HG02759 (cell line): ENCODE data around the gene SRD5A1.

Experiments used
- ATAC-seq: cut with Tn5 transposase; IDR thresholded peaks from one replicate; pipeline ENCODE4 v1.9.1; 2021; ENCODE audit warnings: mild to moderate bottlenecking, moderate library complexity; ENCODE audit not compliant: unreplicated experiment

The SRD5A1 gene

DNA sequence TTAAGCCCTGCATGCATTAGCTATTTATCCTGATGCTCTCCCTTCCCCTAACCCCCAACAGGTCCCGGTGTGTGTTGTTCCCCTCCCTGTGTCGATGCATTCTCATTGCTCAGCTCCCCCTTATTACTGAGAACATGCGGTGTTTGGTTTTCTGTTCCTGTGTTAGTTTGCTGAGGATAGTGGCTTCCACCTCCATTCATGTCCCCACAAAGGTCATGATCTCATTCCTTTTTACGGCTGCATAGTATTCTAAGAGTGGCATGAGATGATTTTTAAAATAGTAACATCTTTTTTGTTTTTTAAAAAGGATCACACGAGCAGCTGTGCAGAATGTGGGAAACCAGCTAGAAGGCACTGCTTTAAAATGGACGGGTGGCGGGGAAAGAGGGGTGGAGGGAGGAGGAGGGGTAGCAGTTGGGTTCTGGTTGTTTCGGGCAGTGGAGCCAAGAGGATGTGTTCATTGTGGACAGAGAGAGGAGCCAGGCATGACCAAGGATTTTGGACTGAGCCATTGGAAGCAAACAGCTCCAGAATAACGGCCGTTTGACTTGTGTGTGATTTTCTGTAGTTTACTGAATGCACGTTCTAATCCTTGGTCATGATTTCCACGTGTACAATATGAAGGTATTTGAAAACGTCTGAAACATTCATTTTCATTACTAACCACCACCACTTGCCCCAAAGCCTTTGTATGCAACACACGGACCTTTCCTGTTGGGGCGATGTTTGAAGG lies 78.3 kb downstream of the SRD5A1 start:
- no peak for ATAC-seq

DNA sequence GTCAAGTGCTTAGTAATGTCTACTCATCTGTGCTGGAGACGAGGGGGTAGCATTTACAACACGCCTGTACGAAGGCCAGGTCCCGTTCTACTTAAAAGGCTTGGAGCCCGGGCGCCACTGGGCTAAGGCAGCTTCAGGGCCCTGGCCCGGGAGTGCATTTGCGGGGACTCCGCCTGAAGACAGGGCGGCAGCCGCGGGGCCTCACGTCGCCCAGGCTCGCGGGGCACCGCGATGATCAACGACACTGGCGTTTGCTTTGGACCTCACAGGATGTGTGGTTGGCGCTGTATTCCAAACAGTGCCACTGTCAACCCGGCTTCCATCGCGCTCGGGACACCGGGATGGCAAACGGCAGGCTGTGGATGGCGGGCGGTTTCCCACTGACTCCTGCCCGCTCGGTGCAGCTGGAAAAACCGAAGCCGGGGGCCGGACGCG lies 78.9 kb downstream of the SRD5A1 start:
- peak; percentile 13 for ATAC-seq

DNA sequence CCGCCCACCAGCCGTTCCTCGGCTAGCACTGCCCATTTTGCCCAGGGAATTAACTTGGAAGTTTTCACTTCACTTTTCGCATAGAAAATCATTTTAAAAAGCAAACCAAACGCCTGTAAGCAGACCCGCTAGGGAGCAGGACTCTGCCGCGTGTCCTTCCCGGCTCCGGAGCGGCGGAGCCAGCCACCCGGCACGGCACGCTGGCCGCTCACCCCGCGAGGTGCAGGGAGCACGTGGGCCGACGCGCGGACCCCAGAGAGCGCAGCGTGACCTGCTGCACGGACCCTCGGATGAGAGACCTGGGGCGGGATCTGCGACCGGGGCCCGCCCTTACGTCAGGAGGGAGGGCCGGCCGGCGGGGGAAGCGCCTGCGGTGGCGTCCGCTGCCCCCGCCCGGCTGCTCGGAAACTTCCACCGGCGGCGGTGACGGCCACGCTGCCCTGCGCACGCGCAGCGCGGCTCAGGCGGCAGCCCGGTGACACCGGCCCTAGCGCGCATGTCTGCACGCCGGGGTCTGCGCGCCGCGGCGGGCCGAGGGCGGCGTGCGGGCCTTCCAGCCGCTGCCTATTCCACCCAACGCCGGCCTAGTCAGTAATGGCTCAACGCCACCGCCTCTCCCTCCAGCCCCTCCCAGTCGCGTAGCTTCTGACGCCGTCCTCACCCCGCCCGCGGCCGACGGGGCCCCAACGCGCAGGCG lies 79.5 kb downstream of the SRD5A1 start:
- ATAC-seq: peak; percentile 65

DNA sequence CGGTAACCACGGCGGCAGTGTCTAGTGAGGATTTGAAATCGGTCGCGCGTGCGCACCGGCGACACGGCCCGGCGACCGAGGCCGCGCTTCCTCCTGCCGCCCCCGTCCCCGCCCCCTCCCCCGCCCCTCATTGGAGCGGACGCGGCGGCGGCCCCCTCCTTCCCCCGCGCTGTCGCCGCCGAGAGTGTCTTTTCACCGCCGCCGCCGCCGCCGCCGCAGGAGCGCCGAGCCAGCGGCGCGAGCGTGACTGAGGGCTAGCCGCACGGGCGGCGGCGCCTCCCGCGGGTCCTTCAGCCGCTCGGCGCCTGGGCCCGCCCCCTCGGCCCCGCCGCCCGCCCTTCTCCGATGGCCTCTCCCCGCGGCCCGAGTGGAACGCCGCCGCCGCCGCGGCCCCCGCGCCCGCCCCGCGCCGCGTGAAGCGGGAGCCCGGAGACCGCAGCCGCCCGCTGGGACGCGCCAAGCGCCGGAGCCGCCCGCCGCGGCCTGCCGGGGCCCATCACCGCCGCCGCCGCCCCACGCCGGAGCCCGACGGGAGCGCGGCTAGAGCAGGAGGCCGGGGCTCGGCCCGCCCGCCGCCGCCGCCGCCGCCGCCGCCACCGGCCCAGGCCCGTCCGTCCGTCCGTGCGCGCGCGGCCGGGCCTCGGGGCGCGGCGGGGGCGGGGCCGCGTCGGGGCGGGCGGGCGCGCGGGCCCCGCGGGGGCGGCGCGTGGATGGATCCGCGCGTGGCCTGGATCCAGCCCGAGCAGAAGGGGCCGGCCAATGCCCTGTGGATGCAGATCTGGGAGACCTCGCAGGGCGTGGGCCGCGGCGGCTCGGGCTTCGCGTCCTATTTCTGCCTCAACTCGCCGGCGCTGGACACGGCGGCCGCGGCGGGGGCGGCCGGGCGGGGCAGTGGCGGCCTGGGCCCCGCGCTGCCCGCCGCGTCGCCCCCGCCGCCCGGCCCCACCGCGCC lies 80.3 kb downstream of the SRD5A1 start, which contains the start of gene TENT4A:
Gene TENT4A (plus strand): TSS at position 159 of the 952 bp plus-strand sequence. CDS start 552 bp downstream, at position 711.
- peak; percentile 19 for ATAC-seq

DNA sequence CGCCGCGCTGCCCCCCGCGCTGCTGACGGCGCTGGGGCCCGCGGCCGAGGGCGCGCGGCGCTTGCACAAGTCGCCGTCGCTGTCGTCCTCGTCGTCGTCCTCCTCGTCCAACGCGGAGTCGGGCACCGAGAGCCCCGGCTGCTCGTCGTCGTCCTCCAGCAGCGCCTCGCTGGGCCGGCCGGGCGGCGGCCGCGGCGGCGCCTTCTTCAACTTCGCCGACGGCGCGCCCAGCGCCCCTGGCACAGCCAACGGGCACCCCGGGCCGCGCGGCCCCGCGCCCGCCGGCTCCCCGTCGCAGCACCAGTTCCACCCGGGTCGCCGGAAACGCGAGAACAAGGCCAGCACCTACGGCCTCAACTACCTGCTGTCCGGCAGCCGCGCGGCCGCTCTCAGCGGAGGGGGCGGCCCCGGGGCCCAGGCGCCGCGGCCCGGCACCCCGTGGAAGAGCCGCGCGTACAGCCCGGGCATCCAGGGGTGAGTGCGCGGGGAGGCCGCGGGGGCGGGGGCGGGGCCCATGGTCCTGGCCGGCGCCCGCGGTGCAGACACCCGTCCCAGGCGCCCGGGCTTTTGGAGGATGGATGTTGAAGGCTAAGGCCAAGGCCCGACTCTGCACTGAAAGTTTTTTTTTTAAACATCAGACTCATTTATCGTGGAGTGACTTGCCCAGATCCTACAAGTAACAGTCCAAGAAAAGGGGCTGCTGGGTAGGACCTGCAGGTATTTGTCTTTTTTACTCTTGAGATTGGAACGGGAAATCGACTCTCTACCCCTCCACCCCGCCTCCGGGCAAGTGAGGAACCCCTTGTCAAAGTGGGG lies 81.2 kb downstream of the SRD5A1 start:
- no peak for ATAC-seq

DNA sequence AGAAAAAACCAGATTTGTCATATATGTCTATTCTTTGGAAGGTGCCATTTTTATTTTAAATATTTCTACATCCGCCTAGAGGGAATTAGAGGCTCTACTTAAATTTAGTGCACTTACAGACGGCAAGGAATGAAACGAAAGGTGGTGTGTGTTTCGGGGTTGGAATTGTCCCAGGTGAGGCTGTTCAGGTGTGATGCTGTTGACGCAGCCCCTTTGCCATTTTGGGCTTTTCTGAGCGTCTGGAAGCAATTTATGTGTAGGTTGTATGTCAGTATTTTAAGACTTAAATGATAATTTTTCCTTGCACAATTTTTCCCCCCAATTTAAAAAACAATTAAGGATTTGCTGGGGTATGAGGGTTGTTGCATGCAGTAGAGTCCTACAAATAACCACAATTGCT lies 82.0 kb downstream of the SRD5A1 start:
- no peak for ATAC-seq

DNA sequence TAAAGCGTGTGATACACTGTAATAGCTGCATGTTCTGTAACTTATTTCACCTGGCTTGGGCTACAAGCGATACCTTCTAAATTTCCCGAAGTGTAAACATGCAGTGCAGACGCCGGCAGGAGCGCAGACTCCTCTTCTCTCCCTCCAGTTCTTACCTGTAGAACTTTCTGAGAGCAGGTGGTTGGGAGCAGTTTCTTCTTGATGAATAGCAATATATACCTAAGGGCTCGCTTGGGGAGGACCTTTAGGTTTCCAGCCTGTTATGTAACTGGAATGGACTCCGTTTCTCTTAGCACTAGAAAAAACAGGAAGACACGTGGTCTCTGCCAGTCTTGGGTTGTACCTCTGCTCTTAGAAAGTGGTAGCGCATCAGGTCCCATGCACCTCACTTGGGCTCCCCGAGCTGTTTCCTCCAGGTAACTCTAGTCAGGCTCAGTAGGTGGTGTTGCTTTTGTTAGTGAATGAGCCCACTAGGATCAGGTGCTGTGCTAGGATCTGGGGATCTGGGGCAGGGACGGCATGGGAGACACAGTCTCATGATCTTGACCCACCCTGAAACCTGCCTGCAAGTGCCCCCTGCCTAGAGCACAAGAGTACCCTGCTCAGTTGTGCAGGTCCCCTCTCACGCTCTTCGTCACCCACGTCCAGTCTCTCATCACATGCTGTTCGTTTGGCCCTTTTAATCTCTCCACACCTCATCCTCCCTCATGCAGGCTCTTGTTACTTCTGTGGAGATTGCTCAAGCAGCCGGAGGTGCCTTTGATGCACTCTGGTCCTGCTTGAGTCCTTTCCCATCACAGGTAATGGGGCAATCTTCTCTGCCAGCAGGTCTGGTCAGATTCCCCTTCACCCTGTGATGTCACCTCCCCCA lies 82.8 kb downstream of the SRD5A1 start:
- ATAC-seq: no peak

DNA sequence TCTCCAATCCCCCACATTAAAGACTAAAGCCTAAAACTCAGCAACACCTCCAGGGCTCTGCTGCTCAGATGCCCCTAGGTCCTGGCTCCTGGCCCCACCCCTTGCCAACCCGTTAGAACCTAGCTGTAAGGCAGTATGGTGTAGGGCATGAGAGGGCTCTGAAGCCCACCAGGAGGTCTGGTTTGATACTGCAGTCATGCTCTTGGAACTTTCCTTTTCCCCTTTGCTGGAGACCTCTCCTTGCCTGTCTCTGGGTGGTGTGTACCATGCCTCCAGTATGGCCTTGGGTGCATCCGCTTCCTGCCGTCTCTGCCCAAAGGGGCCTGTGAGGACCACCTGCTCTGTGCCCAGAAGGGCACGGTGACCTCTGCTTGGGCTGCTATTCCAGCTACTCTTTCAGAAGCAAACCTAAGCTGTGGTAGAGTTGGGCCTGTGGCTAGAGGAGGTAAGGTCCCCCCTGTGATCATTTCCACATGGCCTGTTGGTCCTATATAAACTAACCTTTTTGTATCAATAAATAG lies 83.4 kb downstream of the SRD5A1 start:
- no peak for ATAC-seq

DNA sequence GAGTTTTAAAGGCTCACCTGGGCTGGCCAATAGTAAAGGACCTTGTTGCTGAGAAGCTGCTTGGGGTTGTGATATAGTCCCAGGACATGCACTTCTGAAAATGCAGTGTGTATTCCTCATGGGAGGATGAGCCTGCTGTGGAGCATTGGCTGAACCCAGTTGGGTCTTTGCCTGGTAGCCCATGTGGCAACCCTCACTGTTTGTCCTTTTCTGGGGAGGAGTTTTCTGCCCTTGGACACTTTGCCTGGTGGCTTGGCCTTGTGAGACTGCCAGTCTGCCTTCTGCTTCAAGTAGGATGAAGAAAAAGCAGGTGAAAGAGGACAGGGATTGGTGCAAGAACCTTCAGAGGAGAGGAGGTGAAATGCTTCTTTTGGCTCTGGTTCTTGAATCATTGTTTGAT lies 84.0 kb downstream of the SRD5A1 start:
- no peak for ATAC-seq

DNA sequence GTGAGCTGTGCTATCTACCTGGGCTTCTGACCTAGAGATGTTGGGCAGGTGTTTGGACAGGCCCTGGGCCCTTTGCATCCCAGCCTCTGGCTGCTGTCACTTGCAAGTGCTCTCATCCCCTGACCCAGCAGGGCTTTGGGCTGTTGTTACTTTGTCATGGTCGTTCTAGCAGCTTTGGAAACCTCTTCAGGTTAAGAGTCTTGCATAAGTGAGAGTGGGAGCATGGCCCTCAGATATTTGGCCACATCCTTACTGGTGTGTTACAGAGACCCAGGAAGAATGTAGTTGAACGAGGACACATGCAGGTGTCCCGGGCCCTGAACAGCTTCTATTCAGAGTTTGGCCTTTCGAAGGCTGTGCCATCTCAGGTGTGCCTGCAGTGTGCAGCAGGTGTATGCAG lies 84.4 kb downstream of the SRD5A1 start:
- no peak for ATAC-seq

DNA sequence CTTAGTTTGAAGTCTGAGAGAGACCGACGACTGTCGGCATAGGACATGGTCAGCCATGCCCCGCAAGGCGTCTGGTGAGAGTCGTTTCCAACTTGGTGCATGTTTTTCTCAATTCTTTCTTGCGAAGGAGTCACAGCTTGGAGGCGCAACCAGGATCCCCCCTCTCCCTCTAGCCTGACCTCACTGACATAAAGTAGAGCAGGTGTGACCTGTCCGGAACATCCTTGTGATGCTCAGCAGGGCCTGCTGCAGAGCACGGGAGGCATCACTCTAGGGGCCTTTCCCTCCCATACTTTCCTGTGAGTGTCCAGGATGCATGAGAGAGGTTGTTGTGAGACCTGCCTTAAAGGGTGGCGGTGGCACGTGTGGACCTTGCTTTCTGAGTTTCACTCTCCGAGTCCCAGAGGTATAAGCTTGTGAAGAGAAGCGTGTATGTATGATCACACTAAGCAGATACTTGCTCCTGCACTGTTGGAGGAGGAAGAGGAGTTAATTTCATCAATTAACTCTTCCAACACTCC lies 85.0 kb downstream of the SRD5A1 start:
- ATAC-seq: no peak

DNA sequence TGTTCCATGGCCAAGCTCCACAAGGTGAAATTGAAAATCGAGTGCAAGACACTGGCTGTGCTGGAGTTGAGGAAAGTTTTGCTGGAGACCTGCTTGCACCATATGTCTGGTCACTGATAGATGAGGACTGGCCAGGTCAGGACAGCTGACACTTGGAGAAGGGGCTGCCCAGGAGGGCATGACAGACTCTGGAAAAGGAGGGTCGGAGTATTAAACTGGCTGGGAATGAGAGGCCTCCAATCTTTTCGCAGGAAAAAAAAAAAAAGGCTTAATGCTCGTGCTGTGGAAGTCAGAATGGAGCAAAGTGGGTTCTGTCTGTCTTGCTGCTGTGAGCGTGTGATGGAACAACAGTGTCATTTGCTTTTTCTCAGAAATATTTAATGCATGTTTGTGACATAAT lies 85.5 kb downstream of the SRD5A1 start:
- no peak for ATAC-seq

DNA sequence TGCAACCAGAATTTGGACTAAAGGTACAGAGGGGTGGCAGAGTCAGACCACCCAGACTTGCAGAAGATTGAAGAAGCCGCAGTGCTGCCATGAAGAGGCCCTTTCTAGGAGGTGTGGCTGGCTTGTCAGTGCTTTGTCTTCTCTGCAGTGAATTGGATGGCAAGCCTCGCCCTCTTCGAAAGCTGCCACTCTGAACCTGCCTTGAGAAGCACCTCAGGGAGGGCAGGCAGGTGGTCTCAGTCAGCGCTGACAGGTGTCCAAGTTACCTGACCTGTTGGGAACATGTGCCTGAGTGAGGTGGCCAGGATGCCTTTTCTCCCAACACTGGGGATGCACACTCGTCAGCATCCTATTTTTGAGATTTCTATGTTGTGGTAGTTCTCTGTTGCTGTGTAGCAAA lies 86.2 kb downstream of the SRD5A1 start:
- no peak for ATAC-seq

DNA sequence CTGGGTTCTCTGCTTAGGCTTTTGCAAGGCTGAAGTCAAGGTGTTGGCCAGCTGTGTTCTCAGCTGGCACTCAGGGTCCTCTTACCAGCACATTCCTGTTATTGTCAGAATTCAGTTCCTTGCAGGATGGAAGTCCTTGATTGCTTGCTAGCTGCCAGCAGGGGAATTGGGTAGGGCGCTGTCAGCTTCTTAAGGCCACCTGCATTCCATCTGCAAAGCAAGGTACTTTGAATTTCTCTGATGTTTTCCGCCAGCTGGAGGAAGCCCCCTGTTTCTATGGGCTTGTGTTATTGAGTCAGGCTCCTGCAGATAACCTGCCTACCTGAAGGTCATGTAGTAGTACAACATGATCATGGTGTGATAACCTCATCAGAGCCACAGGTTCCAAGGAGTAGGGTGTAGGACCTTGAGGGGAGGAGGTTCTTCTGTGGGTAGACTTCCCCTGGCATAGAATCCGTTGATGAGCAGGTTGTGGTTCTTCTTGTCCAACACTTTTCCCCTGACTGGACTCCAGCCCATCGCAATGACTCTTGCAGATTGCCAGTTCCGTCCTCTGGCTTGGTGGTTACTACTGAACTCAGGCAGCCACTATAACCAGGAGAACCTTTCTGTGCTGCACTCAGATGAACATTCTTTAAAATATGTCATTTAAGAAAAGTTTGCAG lies 86.8 kb downstream of the SRD5A1 start:
- ATAC-seq: no peak

DNA sequence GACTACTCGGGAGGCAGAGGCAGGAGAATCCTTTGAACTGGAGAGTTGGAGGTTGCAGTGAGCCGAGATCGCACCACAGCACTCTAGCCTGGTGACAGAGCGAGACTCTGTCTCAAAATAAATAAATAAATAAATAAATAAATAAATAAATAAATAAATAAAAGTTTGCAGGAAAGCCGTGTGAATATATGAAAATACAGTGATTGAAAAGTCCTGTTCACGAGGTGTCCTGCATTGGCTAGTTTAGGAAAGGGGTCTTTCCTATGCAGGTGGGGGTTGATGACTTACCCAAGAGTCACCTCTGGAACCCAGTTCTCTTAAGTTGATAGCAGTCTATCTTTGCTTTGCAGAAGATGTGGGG lies 87.3 kb downstream of the SRD5A1 start:
- ATAC-seq: no peak

DNA sequence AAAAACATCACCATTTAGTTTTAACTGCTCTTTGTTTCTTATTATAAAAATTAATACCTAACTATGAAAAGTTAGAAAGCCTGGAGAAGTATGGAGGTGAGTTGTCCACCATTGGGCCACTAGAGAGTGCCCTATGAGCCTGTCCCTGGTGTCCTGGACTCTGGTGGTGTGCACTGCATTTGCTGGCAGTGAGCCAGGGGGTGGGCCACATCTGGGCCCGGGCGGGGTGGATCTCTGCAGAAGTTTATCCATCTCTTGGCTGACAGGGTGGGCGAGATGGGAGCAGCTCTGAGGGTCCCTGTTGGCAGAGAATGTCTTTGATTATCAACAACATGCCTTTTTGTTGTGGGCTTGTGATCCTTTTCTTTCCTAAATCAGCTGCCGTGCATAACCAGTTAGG lies 88.2 kb downstream of the SRD5A1 start:
- peak; percentile 4 for ATAC-seq

DNA sequence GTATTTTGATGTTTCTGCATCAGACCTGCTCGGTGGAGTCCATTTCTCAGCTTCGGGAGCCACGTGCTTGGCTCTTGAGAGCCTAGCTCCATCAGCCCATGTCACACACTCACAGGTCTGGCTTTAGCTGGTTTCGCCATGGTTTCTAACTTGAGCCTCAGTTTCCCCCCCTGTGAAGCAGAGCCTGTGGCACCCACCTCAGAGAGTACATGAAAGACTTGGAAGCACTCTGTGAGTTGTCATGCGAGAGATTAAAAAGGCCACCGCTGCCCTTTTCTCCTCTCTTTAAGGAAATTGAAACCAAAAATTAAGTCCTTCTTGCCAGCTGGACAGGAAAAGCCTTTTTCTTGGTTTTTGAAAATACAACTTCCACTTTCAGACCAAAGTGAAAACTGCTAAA lies 88.8 kb downstream of the SRD5A1 start:
- ATAC-seq: peak; percentile 56

DNA sequence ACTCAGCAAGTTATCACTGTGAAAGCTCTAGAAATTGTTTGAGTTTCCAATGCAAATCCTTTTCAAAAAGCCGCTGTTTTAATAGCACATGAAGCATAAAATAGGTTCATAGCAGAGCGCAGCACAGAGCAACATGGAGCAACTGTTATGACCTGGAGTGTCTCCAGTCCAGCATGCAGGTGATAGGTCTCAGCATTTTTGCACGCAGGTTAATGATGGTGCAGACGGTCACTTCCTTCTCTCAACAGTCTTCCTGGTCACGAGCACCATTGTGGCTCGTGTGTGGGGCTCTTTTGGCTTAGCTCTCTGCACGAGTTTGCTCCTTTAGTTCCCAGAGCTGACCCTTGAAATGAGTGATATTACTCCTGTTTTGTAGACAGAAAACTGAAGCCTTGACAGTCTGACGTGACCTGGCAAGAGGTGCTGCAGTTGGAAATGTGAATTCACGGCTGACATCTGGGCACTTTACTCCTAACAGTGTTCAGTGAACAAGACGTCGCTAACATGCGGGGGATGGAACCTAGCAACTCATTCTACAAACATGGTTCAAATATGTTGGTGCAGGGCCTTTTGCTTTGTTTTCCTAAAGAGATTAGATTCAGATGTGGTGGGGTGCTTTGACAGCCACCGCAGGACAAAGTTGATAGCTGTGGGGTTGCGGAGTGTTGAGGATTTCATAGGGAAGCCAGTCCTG lies 90.0 kb downstream of the SRD5A1 start:
- ATAC-seq: no peak
